SH-SY5Y (cell line): ENCODE results near the gene ALDH1A3.

Experiments
- GATA2 ChIP-seq: IDR thresholded peaks from 2 replicates; pipeline ENCODE4 v1.6.1; 2011; ENCODE audit warnings: mild to moderate bottlenecking, low read depth, low read length
- GATA3 ChIP-seq: IDR thresholded peaks from 2 replicates; pipeline ENCODE4 v1.6.1; 2011; ENCODE audit warnings: low read depth, mild to moderate bottlenecking, low read length, moderate library complexity

DNA sequence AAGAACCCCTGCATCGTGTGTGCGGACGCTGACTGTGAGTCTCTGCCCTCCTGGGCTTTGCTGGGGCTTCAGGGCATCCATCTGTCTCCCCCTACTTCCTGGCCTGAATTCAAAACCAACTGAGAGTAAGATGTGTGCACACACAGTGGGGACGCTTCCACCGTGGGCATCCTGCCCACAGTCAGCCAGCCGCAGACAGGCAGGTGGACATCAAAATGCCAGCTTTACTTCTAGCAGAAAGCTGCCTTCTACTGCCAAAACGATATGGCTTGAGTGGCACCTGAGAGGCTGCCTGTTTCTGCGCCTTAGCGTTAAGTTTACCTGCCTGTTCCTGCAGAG is 18.5 kb downstream of the ALDH1A3 start:
- TF ChIP-seq GATA2, result no peak
- no peak for TF ChIP-seq GATA3
